Measurements from ENCODE around the gene SLC19A1.

The SLC19A1 gene

GRCh38 chr21:45478115-45478801, 64.0 kb downstream of the SLC19A1 start:
- peak; percentile 91 for DNase-seq (ENCODE audit: low spot score)

DNA sequence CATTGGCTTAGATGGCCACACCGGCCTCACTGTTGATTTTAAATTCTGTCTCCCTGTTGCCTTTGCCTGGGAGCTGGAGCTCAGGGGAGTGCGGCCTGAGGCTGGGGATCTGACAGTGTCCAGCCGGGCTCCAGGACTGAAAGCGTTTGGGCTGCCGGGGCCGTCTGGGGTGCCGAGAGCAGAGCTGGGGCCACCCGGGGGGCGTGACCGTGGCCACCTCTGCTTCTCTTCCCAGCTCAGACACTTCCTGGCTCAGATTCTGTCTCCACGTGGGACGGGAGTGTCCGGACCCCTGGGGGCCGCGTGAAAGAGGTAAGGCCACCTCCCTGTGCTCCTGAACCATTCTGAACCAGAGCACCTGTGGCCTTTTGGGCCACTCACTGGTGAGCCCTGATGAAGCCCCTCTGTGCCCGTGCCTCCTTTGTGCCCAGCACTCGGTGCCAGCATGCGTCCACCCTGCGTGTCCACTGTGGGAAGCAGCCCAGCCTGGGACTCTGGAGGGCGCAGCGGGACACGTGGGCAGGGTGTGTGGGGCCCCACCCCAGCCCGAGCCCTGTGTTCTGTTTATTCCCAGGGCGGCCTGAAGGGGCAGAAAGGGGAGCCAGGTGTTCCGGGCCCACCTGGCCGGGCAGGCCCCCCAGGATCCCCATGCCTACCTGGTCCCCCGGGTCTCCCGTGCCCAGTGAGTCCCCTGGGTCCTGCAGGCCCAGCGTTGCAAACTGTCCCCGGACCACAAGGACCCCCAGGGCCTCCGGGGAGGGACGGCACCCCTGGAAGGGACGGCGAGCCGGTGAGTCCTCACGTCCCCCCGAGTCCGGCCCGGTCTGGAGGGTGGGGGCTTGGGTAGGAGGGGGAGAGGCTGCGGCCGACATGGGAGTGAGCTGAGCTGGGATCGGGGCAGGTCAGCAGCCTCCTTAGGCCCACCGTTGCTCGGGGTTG, 64.8 kb downstream of the SLC19A1 start:
- DNase-seq (ENCODE audit: low spot score), result no peak

- DNase-seq (ENCODE audit: low spot score), result no peak
These were observed 65.7 kb downstream of the SLC19A1 start for GRCh38 chr21:45476582-45476981.

GRCh38 chr21:45475797-45476570, 66.3 kb downstream of the SLC19A1 start:
- DNase-seq (ENCODE audit: low spot score), result no peak

DNA sequence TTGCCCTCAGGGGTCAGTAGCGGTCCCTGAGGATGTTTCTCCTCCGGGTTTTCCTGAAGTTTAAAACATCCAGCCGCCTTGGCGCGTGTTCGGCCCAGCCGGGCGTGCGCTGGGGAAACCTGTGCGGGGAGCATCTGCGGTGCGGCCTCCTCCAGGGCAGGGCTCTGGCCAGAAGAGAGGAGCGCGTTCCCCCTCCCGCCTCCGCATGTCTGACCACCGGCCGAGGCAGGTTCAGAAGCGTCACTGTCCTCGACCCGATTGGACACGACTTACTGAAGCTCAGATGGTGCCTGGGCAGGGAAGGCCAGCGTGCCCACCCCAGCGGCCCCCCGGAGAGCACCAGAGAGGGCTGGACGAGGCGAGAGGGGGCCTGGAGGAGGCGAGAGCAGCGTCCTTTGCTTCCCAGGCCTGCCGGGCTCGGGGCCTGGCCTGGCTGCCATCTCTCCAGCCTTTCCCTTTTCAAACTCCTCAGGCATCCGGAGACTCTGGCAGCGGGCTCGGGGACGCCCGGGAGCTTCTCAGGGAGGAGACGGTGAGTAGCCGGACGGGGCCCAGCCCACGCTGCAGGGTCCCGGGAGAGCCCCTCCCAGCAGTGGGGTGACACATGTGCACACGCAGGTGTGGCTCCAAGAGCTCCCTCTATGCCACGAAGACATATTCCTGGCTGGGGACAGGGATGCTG, 67.1 kb downstream of the SLC19A1 start:
- DNase-seq (ENCODE audit: low spot score), result no peak

DNA sequence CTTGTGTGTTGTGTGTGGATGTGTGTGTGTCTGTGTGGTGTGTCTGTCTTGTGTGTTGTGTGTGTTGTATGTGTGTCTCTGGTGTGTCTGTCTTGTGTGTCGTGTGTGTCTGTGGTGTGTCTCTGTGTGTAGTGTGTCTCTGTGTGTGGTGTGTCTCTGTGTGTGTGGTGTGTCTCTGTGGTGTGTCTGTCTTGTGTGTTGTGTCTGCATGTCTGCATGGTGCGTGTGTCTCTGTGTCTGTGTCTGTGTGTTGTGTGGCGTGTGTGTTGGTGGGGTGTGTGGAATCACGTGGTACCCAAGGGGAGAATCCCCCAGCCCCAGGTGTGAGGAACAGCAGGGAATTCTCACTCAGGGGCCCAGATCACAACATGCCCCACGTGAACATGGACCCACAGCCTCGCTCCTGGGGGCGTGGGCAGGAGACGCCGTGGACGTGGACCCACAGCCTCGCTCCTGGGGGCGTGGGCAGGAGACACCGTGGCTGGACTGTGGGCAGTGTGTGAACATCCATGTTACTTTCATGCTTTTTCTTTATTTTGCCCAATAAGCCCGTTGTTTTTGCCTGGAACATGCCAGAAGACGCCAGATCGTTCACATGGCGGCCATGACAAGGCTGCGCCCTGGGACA, 67.8 kb downstream of the SLC19A1 start:
- DNase-seq (ENCODE audit: low spot score), result no peak

GRCh38 chr21:45473496-45474322, 68.5 kb downstream of the SLC19A1 start:
- DNase-seq (ENCODE audit: low spot score), result no peak

DNA sequence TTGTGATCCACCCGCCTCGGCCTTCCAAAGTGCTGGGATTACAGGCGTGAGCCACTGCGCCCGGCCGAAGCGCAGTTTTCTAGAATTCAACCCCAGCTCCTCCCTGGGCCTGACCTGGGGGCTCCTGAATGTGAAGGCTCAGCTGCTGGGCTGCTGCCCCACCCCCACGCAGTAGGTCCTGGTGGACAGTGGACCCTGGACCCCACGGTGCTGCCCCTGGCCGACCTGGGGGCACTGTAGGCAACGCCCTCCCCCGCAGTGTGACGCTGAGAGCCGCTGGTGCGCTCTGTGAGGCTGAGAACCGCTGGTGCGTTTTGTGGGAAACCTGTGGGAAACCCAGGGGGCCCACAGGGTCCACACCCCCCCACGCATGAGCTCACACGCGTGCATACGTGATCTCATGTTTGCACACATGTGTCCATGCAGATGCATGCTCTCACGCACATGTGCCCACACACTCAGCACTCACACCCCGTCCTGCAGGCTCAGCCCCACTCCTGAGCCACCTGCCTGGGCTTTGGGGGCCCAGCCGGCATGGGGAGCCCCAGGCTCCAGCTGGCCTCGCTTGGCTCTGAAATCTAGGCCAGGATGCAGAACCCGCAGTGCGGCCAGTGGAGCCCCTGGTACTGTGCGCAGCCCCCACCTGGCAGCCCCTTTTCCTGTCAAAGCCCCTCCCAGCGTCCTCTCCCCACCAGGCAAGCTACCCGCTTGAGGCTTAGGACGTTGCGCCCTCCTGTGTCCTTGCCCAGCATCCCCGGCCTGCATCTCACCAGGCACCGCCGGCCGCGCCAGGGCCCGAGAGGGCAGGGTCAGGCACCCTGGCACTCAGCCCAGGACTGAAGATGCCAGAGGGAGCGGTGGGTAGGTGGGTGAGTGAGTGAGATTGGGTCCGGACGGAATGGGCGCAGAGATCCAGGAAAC, 69.5 kb downstream of the SLC19A1 start:
- DNase-seq (ENCODE audit: low spot score), result no peak

GRCh38 chr21:45471525-45472221, 70.6 kb downstream of the SLC19A1 start:
- DNase-seq (ENCODE audit: low spot score), result peak; percentile 87

GRCh38 chr21:45470773-45471524, 71.3 kb downstream of the SLC19A1 start:
- DNase-seq (ENCODE audit: low spot score), result no peak

GRCh38 chr21:45470087-45470515, 72.1 kb downstream of the SLC19A1 start:
- DNase-seq (ENCODE audit: low spot score), result no peak

- peak; percentile 93 for DNase-seq (ENCODE audit: low spot score)
These were observed 72.8 kb downstream of the SLC19A1 start for GRCh38 chr21:45469273-45470086.

DNA sequence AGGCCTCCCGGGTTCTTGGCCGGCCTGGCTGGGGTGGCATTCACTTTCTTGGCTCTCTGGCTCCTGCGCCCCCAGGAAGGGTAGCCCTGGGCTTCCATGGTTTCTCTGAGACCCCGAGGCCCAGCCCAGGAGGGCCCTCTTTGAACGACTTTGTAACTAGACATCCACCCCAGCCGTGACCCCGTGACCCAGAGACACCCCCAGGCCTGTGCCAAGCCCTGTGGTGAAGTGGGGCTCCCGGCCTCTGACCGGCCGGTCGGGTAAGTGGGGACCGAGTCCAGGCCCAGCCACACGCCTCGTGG, 73.3 kb downstream of the SLC19A1 start:
- no peak for DNase-seq (ENCODE audit: low spot score)

DNA sequence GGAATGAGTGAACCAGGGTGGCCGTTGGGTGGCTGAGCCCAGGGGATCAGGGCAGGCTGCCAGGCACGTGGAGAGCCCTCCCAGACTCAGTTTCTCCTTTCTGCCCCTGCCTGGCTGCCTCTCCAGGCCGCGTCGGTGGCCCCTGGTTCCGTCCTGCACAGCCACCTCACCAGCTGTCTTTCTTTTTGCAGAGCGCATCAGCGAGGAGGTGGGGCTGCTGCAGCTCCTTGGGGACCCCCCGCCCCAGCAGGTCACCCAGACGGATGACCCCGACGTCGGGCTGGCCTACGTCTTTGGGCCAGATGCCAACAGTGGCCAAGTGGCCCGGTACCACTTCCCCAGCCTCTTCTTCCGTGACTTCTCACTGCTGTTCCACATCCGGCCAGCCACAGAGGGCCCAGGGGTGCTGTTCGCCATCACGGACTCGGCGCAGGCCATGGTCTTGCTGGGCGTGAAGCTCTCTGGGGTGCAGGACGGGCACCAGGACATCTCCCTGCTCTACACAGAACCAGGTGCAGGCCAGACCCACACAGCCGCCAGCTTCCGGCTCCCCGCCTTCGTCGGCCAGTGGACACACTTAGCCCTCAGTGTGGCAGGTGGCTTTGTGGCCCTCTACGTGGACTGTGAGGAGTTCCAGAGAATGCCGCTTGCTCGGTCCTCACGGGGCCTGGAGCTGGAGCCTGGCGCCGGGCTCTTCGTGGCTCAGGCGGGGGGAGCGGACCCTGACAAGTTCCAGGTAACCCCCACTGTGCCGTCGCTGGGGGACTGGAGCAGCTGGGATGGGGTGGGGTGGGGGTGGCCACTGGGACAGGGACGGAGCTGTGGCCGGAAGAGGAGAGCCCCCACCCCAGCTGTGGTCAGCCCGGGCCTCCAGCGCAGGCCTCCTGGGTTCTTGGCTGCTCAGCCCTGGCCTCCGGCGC, 73.9 kb downstream of the SLC19A1 start:
- no peak for DNase-seq (ENCODE audit: low spot score)

GRCh38 chr21:45467221-45467779, 74.9 kb downstream of the SLC19A1 start:
- DNase-seq (ENCODE audit: low spot score), result no peak
